ENCODE results near the gene GBA2.

The GBA2 gene

DNA sequence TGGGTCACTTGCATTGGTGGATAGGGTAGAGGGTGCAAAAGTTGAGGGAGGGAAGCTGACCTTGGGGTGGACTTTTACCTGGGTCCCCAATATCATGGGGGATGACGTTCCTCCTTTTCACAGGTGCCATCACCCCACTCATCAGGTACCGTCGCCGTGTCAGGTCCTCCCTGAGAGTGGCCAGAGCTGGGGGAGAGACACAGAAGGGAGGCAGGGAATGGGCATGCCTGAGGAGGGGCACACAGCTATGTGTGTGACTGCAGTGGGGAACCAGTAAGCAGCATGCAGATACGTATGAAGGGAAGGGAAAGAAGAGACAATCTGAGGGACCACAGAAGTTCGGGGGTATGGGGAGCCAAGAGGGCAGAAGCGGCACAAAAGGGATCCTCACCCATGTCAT lies 10.1 kb downstream of the GBA2 start:
- no peak for TF ChIP-seq CTCF (IDR thresholded peaks at IDR 0.05)
- Histone ChIP-seq H3K27me3 (no peaks in the 10 kb centered on the region), H3K9me3 (no peaks in the 10 kb centered on the region), H3K4me3 (ENCODE audit: low read depth in 1 of 2, low read length in 1 of 2) (no peak overlapping the region), H3K27ac (no peak overlapping the region), H3K36me3 (peaks cover 85% of the 10 kb centered on the region), H3K4me1 (ENCODE audit: control insufficient read depth in 1 of 2, insufficient read depth in 1 of 2, low read depth in 1 of 2, low read length in 1 of 2) (peaks cover 3 to 8% of the 10 kb centered on the region in 2 experiments)

DNA sequence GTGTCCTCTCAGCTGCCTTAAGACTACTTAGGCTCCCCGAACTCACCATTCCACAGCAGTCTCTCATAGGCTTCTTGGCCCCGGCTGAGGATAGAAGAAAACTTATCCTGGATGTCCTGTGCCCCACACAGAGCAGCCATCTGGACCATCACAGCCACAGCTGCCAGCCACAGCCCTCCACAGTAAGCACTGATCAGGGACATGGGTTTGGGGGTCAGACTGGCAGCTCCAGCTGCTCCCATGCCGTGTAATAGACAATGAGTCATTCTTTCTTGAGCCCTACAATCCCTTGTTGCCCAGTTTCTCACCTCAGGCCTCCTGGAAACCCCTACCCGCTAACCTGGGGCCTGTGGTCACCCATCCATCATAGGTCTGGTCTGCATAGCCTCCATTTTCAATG lies 10.8 kb downstream of the GBA2 start:
- H3K4me1 ChIP-seq (ENCODE audit: control insufficient read depth in 1 of 2, insufficient read depth in 1 of 2, low read depth in 1 of 2, low read length in 1 of 2) = peaks cover 9 to 16% of the 10 kb centered on the region in 2 experiments
- no peak for TF ChIP-seq CTCF (IDR thresholded peaks at IDR 0.05)
- no peak overlapping the region for H3K4me3 ChIP-seq (ENCODE audit: low read depth in 1 of 2, low read length in 1 of 2)
- H3K27me3 ChIP-seq = no peaks in the 10 kb centered on the region
- peaks cover 78% of the 10 kb centered on the region for H3K36me3 ChIP-seq
- H3K27ac ChIP-seq = no peak overlapping the region
- H3K9me3 ChIP-seq = no peaks in the 10 kb centered on the region

GRCh38 chr9:35737143-35737542 lies 11.9 kb downstream of the GBA2 start:
- no peaks in the 10 kb centered on the region for H3K9me3 ChIP-seq
- H3K36me3 ChIP-seq = peaks cover 68% of the 10 kb centered on the region
- H3K27ac ChIP-seq = no peak overlapping the region
- no peaks in the 10 kb centered on the region for H3K27me3 ChIP-seq
- peaks cover 15 to 23% of the 10 kb centered on the region in 2 experiments for H3K4me1 ChIP-seq (ENCODE audit: control insufficient read depth in 1 of 2, insufficient read depth in 1 of 2, low read depth in 1 of 2, low read length in 1 of 2)
- no peak for TF ChIP-seq CTCF (IDR thresholded peaks at IDR 0.05)
- no peak overlapping the region for H3K4me3 ChIP-seq (ENCODE audit: low read depth in 1 of 2, low read length in 1 of 2)

- no peaks in the 10 kb centered on the region for H3K9me3 ChIP-seq
- H3K36me3 ChIP-seq = peaks cover 59% of the 10 kb centered on the region
- no peaks in the 10 kb centered on the region for H3K27me3 ChIP-seq
- peak; percentile 82 for TF ChIP-seq CTCF (IDR thresholded peaks at IDR 0.05)
- peaks cover 19 to 23% of the 10 kb centered on the region in 2 experiments for H3K4me1 ChIP-seq (ENCODE audit: control insufficient read depth in 1 of 2, insufficient read depth in 1 of 2, low read depth in 1 of 2, low read length in 1 of 2)
- peak overlapping the region; percentile 37 for H3K27ac ChIP-seq
- no peak overlapping the region for H3K4me3 ChIP-seq (ENCODE audit: low read depth in 1 of 2, low read length in 1 of 2)
Observed at GRCh38 chr9:35736201-35736633, 12.8 kb downstream of the GBA2 start.

- Histone ChIP-seq H3K27me3 (no peaks in the 10 kb centered on the region), H3K9me3 (no peaks in the 10 kb centered on the region), H3K4me3 (ENCODE audit: low read depth in 1 of 2, low read length in 1 of 2) (no peak overlapping the region), H3K36me3 (peaks cover 43% of the 10 kb centered on the region), H3K4me1 (ENCODE audit: control insufficient read depth in 1 of 2, insufficient read depth in 1 of 2, low read depth in 1 of 2, low read length in 1 of 2) (peaks cover 33 to 38% of the 10 kb centered on the region in 2 experiments), H3K27ac (peak overlapping the region; percentile 21)
- no peak for TF ChIP-seq CTCF (IDR thresholded peaks at IDR 0.05)
Observed at GRCh38 chr9:35734096-35734495, 14.9 kb downstream of the GBA2 start.
